Spleen (tissue), 11 donors: Measurements from ENCODE around the gene JPH2. TPM values are rescaled to one million over a fixed set of nuclear protein-coding genes. Genes with fewer than 3 reads are reported as not detected.

Experiments
- DNase-seq: peaks from one replicate; pipeline ENCODE4 v3.0.0-alpha.2; 2020
- H3K27ac ChIP-seq, 8 donors: fragments of 200-600 bp; sonication (generic) in 7 of 8; 1 replicate in 4 of 8; 2 replicates in 4 of 8; pipeline versions ENCODE4 v1.5.0 to v1.8.0; 2016 to 2021; ENCODE audit warnings: inconsistent platforms in 4 of 8, mild to moderate bottlenecking in 4 of 8, moderate library complexity in 1 of 8
- H3K27me3 ChIP-seq, 7 donors: fragments of 200-600 bp; sonication (generic) in 6 of 7; replicated peaks in 1 of 7; 1 replicate in 4 of 7; 2 replicates in 3 of 7; pipeline versions ENCODE4 v1.5.0 to v1.8.0; 2016 to 2021; ENCODE audit warnings: inconsistent platforms in 3 of 7, mild to moderate bottlenecking in 1 of 7
- H3K36me3 ChIP-seq, 6 donors: fragments of 200-600 bp; sonication (generic) in 5 of 6; 1 replicate in 4 of 6; 2 replicates in 2 of 6; pipeline versions ENCODE4 v1.5.0 to v1.8.0; 2016 to 2021; ENCODE audit warnings: inconsistent platforms in 2 of 6
- H3K4me1 ChIP-seq, 6 donors: fragments of 200-600 bp; sonication (generic) in 5 of 6; 1 replicate in 3 of 6; 2 replicates in 3 of 6; pipeline versions ENCODE4 v1.5.0 to v1.8.0; 2016 to 2021; ENCODE audit warnings: inconsistent platforms in 3 of 6
- H3K4me3 ChIP-seq, 8 donors: fragments of 200-600 bp; sonication (generic) in 7 of 8; 1 replicate in 4 of 8; 2 replicates in 4 of 8; pipeline versions ENCODE4 v1.5.0 to v1.8.0; 2016 to 2021; ENCODE audit warnings: inconsistent platforms in 4 of 8, mild to moderate bottlenecking in 4 of 8, moderate library complexity in 2 of 8
- H3K9me3 ChIP-seq, 8 donors: fragments of 200-600 bp; sonication (generic) in 7 of 8; 1 replicate in 4 of 8; 2 replicates in 4 of 8; pipeline versions ENCODE4 v1.5.0 to v1.8.0; 2016 to 2021; ENCODE audit warnings: inconsistent platforms in 4 of 8
- POLR2A ChIP-seq, 3 donors: fragments of 450-650 bp; IDR thresholded peaks; one replicate each; pipeline ENCODE4 v1.5.1; 2017; ENCODE audit warnings: antibody characterized with exemption in 3 of 3, mild to moderate bottlenecking in 1 of 3
- POLR2AphosphoS5 ChIP-seq, 3 donors: sonication (generic); formaldehyde crosslinking; IDR thresholded peaks; one replicate each; pipeline ENCODE4 v1.5.1; 2017; ENCODE audit warnings: antibody characterized with exemption in 3 of 3
- WGBS, 5 donors: extraction: QIAGEN DNeasy Blood & Tissue Kit in 3 of 5; methylation state at CpG; one replicate each; pipeline versions ENCODE4 v1.1.5 to v1.1.7; 2013 to 2018; 5-methylcytosine and 5-hydroxymethylcytosine counted together
- intact Hi-C: fragments of 100-400 bp; cut with DNase I; formaldehyde crosslinking; loops from one replicate; pipeline ENCODE4 v1.15.0; 2023; ENCODE audit warnings: low total_unique reads
- polyA plus RNA-seq, 3 donors: library from polyadenylated mRNA; stranded (reverse); fragments of 200-250 nt; gene quantifications; one replicate each; pipeline ENCODE4 v1.2.1, GENCODE V29; 2013
- total RNA-seq, 7 donors: library from RNA; depleted of rRNA in 3 of 7; stranded (reverse); fragments of >200 nt in 3 of 7; fragmentation: NEBNext Ultra II Directional in 4 of 7; extraction: Animal tissue kit (Norgen Biotek cat#: 25700) in 4 of 7; gene quantifications; one replicate each; pipeline versions ENCODE4 v1.1.0 to v1.2.1, GENCODE V29; 2016 to 2021
- TF ChIP-seq, protein P1 (sequence below), 11 experiments: fragments of 200-600 bp in 7 of 11; fragments of 450-650 bp in 4 of 11; sonication (generic) in 4 of 11; IDR thresholded peaks in 8 of 11; conservative IDR thresholded peaks in 3 of 11; 1 replicate in 7 of 11; 2 replicates in 4 of 11; pipeline versions ENCODE4 v1.4.0 to v1.8.0; 2016 to 2021; ENCODE audit warnings: antibody characterized with exemption in 11 of 11, inconsistent platforms in 4 of 11, mild to moderate bottlenecking in 1 of 11
- donor health status: healthy with polysubstance abuse.
- donor health status: DM: no; HTN: no; CAD: no; lungs with moderate emphysema.
- donor health status: DM: no; HTN: no; CAD: no.
- donor health status: Bipolar disorder and iron deficiency.
- donor health status: healthy.
- donor health status: DM: no; HTN: no; CAD: no.
- donor health status: DM: yes; HTN: yes; CAD: no.

JPH2 gene
- total and polyA plus RNA-seq, 10 donors = 0.50 to 4.4 (median 1.3) TPM

- peaks cover 0 to 22% (median 4%) of the 10 kb centered on the region in 7 donors for H3K27me3 ChIP-seq
- no peak overlapping the region for H3K27ac ChIP-seq
- WGBS, 5 donors = 66 to 72% (median 72%) methylated on average over 9 of the region's 9 CpGs
- no peak for TF ChIP-seq POLR2A (IDR thresholded peaks at IDR 0.05)
- TF ChIP-seq, protein P1, sequence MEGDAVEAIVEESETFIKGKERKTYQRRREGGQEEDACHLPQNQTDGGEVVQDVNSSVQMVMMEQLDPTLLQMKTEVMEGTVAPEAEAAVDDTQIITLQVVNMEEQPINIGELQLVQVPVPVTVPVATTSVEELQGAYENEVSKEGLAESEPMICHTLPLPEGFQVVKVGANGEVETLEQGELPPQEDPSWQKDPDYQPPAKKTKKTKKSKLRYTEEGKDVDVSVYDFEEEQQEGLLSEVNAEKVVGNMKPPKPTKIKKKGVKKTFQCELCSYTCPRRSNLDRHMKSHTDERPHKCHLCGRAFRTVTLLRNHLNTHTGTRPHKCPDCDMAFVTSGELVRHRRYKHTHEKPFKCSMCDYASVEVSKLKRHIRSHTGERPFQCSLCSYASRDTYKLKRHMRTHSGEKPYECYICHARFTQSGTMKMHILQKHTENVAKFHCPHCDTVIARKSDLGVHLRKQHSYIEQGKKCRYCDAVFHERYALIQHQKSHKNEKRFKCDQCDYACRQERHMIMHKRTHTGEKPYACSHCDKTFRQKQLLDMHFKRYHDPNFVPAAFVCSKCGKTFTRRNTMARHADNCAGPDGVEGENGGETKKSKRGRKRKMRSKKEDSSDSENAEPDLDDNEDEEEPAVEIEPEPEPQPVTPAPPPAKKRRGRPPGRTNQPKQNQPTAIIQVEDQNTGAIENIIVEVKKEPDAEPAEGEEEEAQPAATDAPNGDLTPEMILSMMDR (IDR thresholded peaks at IDR 0.05 in 8 of 11, conservative IDR thresholded peaks at IDR 0.05 in 3 of 11) = peak in 7 of 11 experiments; percentile 10 to 51 (median 26)
- TF ChIP-seq POLR2AphosphoS5 (IDR thresholded peaks at IDR 0.05) = no peak
- H3K36me3 ChIP-seq = no peaks in the 10 kb centered on the region
- H3K4me1 ChIP-seq = no peaks in the 10 kb centered on the region
- H3K4me3 ChIP-seq = no peak overlapping the region
- H3K9me3 ChIP-seq = no peaks in the 10 kb centered on the region
- intact Hi-C loops = no loop called here
- DNase-seq = no peak
Measured at GRCh38 chr20:44092551-44093248, 94.3 kb downstream of the JPH2 start.

GRCh38 chr20:44091026-44091425, 96.0 kb downstream of the JPH2 start:
- WGBS, 5 donors = 53 to 77% (median 65%) methylated on average over 4 of the region's 4 CpGs
- no peaks in the 10 kb centered on the region for H3K36me3 ChIP-seq
- TF ChIP-seq, protein P1 (IDR thresholded peaks at IDR 0.05 in 8 of 11, conservative IDR thresholded peaks at IDR 0.05 in 3 of 11) = no peak
- no peak for TF ChIP-seq POLR2A (IDR thresholded peaks at IDR 0.05)
- no peak for TF ChIP-seq POLR2AphosphoS5 (IDR thresholded peaks at IDR 0.05)
- H3K27ac ChIP-seq = no peak overlapping the region
- no peaks in the 10 kb centered on the region for H3K4me1 ChIP-seq
- H3K4me3 ChIP-seq = no peak overlapping the region
- intact Hi-C loops = no loop called here
- no peak for DNase-seq
- H3K9me3 ChIP-seq = no peaks in the 10 kb centered on the region
- H3K27me3 ChIP-seq = peaks cover 0 to 28% (median 4%) of the 10 kb centered on the region in 7 donors

- Histone ChIP-seq H3K4me1 (no peaks in the 10 kb centered on the region), H3K4me3 (no peak overlapping the region), H3K9me3 (no peaks in the 10 kb centered on the region), H3K36me3 (no peaks in the 10 kb centered on the region), H3K27me3 (peaks cover 0 to 28% (median 4%) of the 10 kb centered on the region in 7 donors), H3K27ac (no peak overlapping the region)
- intact Hi-C loops = loop anchor here (10.0 kb wide), 1 partner anchor 635 kb away; the partner anchor contains the start of gene SRSF6
- no peak for TF ChIP-seq POLR2A (IDR thresholded peaks at IDR 0.05)
- TF ChIP-seq, protein P1 (IDR thresholded peaks at IDR 0.05 in 8 of 11, conservative IDR thresholded peaks at IDR 0.05 in 3 of 11) = no peak
- TF ChIP-seq POLR2AphosphoS5 (IDR thresholded peaks at IDR 0.05) = no peak
- WGBS, 5 donors = 56 to 68% (median 62%) methylated on average over 7 of the region's 7 CpGs
- DNase-seq = no peak
Measured at GRCh38 chr20:44089987-44090674, 96.9 kb downstream of the JPH2 start.

DNA sequence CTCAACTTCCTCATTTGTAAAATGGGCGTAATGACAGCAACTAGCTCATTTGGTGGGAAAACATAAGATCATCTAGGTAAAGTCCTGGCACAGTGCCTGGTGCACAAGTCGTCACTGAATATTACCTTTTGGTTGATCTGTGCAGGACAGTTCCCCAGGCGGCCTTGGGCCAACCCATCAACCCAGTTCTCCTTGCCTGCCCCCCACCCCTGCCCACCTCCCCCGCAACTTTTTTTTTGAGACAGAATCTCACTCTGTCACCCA, 99.2 kb downstream of the JPH2 start:
- H3K4me1 ChIP-seq = no peaks in the 10 kb centered on the region
- peaks cover 0 to 14% (median 0%) of the 10 kb centered on the region in 7 donors for H3K27me3 ChIP-seq
- no peak for TF ChIP-seq POLR2AphosphoS5 (IDR thresholded peaks at IDR 0.05)
- no peak for TF ChIP-seq POLR2A (IDR thresholded peaks at IDR 0.05)
- TF ChIP-seq, protein P1 (IDR thresholded peaks at IDR 0.05 in 8 of 11, conservative IDR thresholded peaks at IDR 0.05 in 3 of 11) = no peak
- no peak overlapping the region for H3K4me3 ChIP-seq
- 78 to 91% (median 87%) methylated on average over 4 of the region's 4 CpGs for WGBS, 5 donors
- no peaks in the 10 kb centered on the region for H3K36me3 ChIP-seq
- no peak overlapping the region for H3K27ac ChIP-seq
- H3K9me3 ChIP-seq = no peaks in the 10 kb centered on the region
- DNase-seq = no peak
- intact Hi-C loops = loop anchor here (10.0 kb wide), 1 partner anchor 633 kb away; the partner anchor contains the start of gene SRSF6
